Measurements from ENCODE around the gene GJB5.

DNA sequence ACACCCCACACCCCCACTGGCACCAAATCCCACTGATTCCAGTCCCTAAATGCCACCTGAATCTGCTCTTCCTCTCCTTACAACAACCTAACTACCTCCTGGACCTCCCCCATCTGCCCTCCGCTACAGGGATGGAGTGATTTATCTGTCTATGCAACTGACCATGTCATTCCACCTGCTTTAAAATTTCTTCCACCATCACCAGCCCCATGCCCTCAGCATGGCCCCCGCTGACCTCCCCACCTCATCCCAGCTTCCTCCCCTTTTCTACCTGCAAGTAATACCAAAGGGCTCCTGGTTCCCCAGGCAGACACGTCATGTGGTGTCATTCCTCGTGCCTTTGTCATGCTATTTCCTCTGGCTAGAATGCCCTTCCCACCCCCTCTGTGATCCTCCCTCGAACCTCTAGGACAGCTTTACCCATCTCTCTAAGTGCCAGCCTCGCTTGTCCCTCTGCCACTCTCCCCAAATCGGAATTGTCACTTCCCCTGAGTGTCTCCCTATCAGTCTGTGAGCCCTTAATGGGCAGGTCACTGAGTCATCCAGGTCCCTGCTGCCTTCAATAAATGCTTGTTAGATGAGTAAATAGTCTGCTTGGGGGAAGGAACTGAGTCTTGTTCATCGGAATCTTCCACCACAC is 8.4 kb downstream of the GJB5 start:
- TF ChIP-seq EP300 (IDR thresholded peaks at IDR 0.05; ENCODE audit: borderline replicate concordance): peak; percentile 29; the same call in 1 of the 2 replicates
- TF ChIP-seq CREB1 (IDR thresholded peaks at IDR 0.05; ENCODE audit: low read depth): no peak
- TF ChIP-seq, protein P1, sequence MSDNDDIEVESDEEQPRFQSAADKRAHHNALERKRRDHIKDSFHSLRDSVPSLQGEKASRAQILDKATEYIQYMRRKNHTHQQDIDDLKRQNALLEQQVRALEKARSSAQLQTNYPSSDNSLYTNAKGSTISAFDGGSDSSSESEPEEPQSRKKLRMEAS (IDR thresholded peaks at IDR 0.05): no peak
- TF ChIP-seq CEBPB (IDR thresholded peaks at IDR 0.05): no peak

Measured in Ishikawa (cell line).